B cell (primary cell): ENCODE measurements around the gene TLK1. TPM values are rescaled to one million over a fixed set of nuclear protein-coding genes. Genes with fewer than 3 reads are reported as not detected.

Experiments used
- ATAC-seq: fragments of 200-7000 bp; cut with Tn5 transposase; one replicate; pipeline ENCODE4 v1.10.0; 2021; ENCODE audit warnings: low read depth, mild to moderate bottlenecking, moderate number of reproducible peaks, moderate library complexity
- CTCF ChIA-PET: fragments of 350-600 bp; sonication (Branson Sonifier 250); formaldehyde crosslinking; loops from one replicate; lab custom pipeline; 2021; ENCODE audit warnings: antibody characterized with exemption, inconsistent platforms; lab: Charles Lee
- POLR2A ChIA-PET: fragments of 350-600 bp; sonication (Branson Sonifier 250); formaldehyde crosslinking; loops from one replicate; lab custom pipeline; 2021; ENCODE audit warnings: antibody characterized with exemption; lab: Charles Lee
- DNase-seq: peaks from one replicate; pipeline ENCODE4 v3.0.0; 2013
- H2AFZ ChIP-seq: 2 replicates; pipeline ENCODE4 v1.6.1; 2012; ENCODE audit warnings: mild to moderate bottlenecking, low read depth, low read length; ENCODE audit not compliant: insufficient read depth, poor library complexity, severe bottlenecking
- H3K27ac ChIP-seq, 2 donors: 1 replicate in 1 of 2; 2 replicates in 1 of 2; pipeline ENCODE4 v1.5.1; 2012 to 2013; ENCODE audit warnings: low read length in 2 of 2, mild to moderate bottlenecking in 2 of 2, moderate library complexity in 1 of 2
- H3K27me3 ChIP-seq, 4 experiments: fragments of 200-600 bp in 1 of 4; sonication (generic) in 1 of 4; replicated peaks in 1 of 4; 1 replicate in 2 of 4; 2 replicates in 2 of 4; pipeline versions ENCODE4 v1.6.1 to v1.7.0; 2013 to 2016; ENCODE audit warnings: low read length in 3 of 4, mild to moderate bottlenecking in 2 of 4, mixed read lengths in 1 of 4, moderate library complexity in 1 of 4; ENCODE audit not compliant: insufficient read depth in 4 of 4, control insufficient read depth in 3 of 4; ENCODE audit errors: control extremely low read depth in 1 of 4
- H3K36me3 ChIP-seq, 2 experiments: replicated peaks in 1 of 2; 1 replicate in 1 of 2; 2 replicates in 1 of 2; pipeline versions ENCODE4 v1.6.1 to v1.7.1; 2013; ENCODE audit warnings: low read length in 1 of 2; ENCODE audit not compliant: insufficient read depth in 2 of 2, control insufficient read depth in 1 of 2; ENCODE audit errors: control extremely low read depth in 1 of 2, extremely low read depth in 1 of 2
- H3K4me1 ChIP-seq, 2 donors: fragments of 200-600 bp in 1 of 2; sonication (generic) in 1 of 2; 1 replicate in 1 of 2; 2 replicates in 1 of 2; pipeline versions ENCODE4 v1.5.1 to v1.6.1; 2013 to 2017; ENCODE audit warnings: low read length in 2 of 2; ENCODE audit not compliant: control insufficient read depth in 2 of 2, insufficient read depth in 2 of 2
- H3K4me2 ChIP-seq: replicated peaks from 2 replicates; pipeline ENCODE3; 2012; ENCODE audit warnings: mild to moderate bottlenecking, low read depth, low read length; ENCODE audit not compliant: poor library complexity, severe bottlenecking
- H3K4me3 ChIP-seq, 5 experiments: fragments of 200-600 bp in 1 of 5; sonication (generic) in 1 of 5; 1 replicate in 3 of 5; 2 replicates in 2 of 5; pipeline versions ENCODE4 v1.5.1 to v1.7.0; 2011 to 2016; ENCODE audit warnings: low read length in 4 of 5, mild to moderate bottlenecking in 4 of 5, low read depth in 2 of 5, control low read depth in 1 of 5, moderate library complexity in 1 of 5; ENCODE audit not compliant: insufficient read depth in 1 of 5; ENCODE audit errors: control extremely low read depth in 1 of 5, extremely low read depth in 1 of 5
- H3K79me2 ChIP-seq: fragments of 200-600 bp; sonication (generic); one replicate; pipeline ENCODE4 v1.6.0; 2016; ENCODE audit warnings: low read length; ENCODE audit not compliant: control insufficient read depth, insufficient read depth
- H3K9ac ChIP-seq: fragments of 200-600 bp; sonication (generic); 2 replicates; pipeline ENCODE4 v1.6.1; 2017; ENCODE audit warnings: mild to moderate bottlenecking, low read length, moderate library complexity
- H3K9me3 ChIP-seq, 3 donors: one replicate each; pipeline versions ENCODE4 v1.6.1 to v1.7.1; 2013; ENCODE audit warnings: low read length in 2 of 3; ENCODE audit not compliant: control insufficient read depth in 2 of 3, insufficient read depth in 1 of 3; ENCODE audit errors: control extremely low read depth in 1 of 3
- H4K20me1 ChIP-seq: 2 replicates; pipeline ENCODE4 v1.6.0; 2012; ENCODE audit warnings: mild to moderate bottlenecking, low read length; ENCODE audit not compliant: insufficient read depth, control insufficient read depth, poor library complexity, severe bottlenecking
- H3K27ac Mint-ChIP-seq: one replicate; pipeline ENCODE4 v1.8.0; 2021; ENCODE audit warnings: mixed read lengths
- H3K27me3 Mint-ChIP-seq: one replicate; pipeline ENCODE4 v1.8.0; 2021; ENCODE audit warnings: mixed read lengths
- H3K4me1 Mint-ChIP-seq: one replicate; pipeline ENCODE4 v1.8.0; 2021; ENCODE audit warnings: mixed read lengths
- H3K4me3 Mint-ChIP-seq: one replicate; pipeline ENCODE4 v1.8.0; 2021; ENCODE audit warnings: mixed read lengths
- H3K9me3 Mint-ChIP-seq: one replicate; pipeline ENCODE4 v1.8.0; 2022; ENCODE audit warnings: mixed read lengths; ENCODE audit not compliant: insufficient read depth
- CTCF ChIP-seq: fragments of 200-600 bp; IDR thresholded peaks from one replicate; pipeline ENCODE4 v1.8.0; 2022; ENCODE audit warnings: antibody characterized with exemption, mild to moderate bottlenecking
- EZH2 ChIP-seq: IDR thresholded peaks from 2 replicates; pipeline ENCODE4 v1.6.1; 2012; ENCODE audit warnings: borderline replicate concordance, low read depth, mild to moderate bottlenecking, moderate library complexity, low read length; ENCODE audit not compliant: insufficient read depth, poor library complexity, severe bottlenecking
- WGBS: methylation state at CpG from one replicate; pipeline ENCODE4 v1.1.5; 2013; ENCODE audit warnings: missing lambda C conversion rate; ENCODE audit not compliant: insufficient coverage; 5-methylcytosine and 5-hydroxymethylcytosine counted together
- intact Hi-C: fragments of 100-400 bp; cut with micrococcal nuclease; formaldehyde crosslinking; loops from one replicate; pipeline ENCODE4 v1.10.0; 2022
- polyA plus RNA-seq: library from polyadenylated mRNA; depleted of rRNA; stranded (reverse); fragments of >200 nt; gene quantifications from 2 replicates; pipeline ENCODE4 v1.2.3, GENCODE V29; 2012
- total RNA-seq, 2 donors: library from RNA; stranded (reverse); fragments of 120-200 nt in 1 of 2; gene quantifications; 1 replicate in 1 of 2; 2 replicates in 1 of 2; pipeline versions ENCODE4 v1.2.3 to v1.2.4, GENCODE V29; 2013 to 2022

TLK1 gene
- total and polyA plus RNA-seq, 2 donors (not counting 1 experiment from before 2014, with no cell fraction given), result 13.8 to 186 TPM

- no peaks in the 10 kb centered on the region for H3K27me3 ChIP-seq
- H3K4me3 Mint-ChIP-seq, result no peak overlapping the region
- no CpG with 5 or more reads among the region's 1 CpG for WGBS
Observed at GRCh38 chr2:171167352-171167997, 6.8 kb upstream of the TLK1 start.

More at GRCh38 chr2:171167352-171167997, 6.8 kb upstream of the TLK1 start:
- Mint-ChIP-seq H3K4me1 (peaks cover 11% of the 10 kb centered on the region), H3K9me3 (no peaks in the 10 kb centered on the region), H3K27me3 (no peaks in the 10 kb centered on the region), H3K27ac (no peak overlapping the region)
- TF ChIP-seq CTCF (no peak), EZH2 (no peak)
- H3K4me2 ChIP-seq, result no peak overlapping the region
- ChIA-PET CTCF (interaction anchor here (1.2 kb wide), 1 partner anchor 80 kb away, joined by 3 read pairs; no protein-coding TSS in a partner anchor), POLR2A (no interaction called here)
- H3K4me1 ChIP-seq, result peaks cover 9 to 11% of the 10 kb centered on the region in 2 donors
- no peak overlapping the region for H2AFZ ChIP-seq
- H3K9me3 ChIP-seq, result no peaks in the 10 kb centered on the region
- no peaks in the 10 kb centered on the region for H3K36me3 ChIP-seq
- no peak overlapping the region for H3K9ac ChIP-seq
- H3K79me2 ChIP-seq, result peaks cover 2% of the 10 kb centered on the region
- H4K20me1 ChIP-seq, result no peaks in the 10 kb centered on the region
- intact Hi-C loops, result no loop called here
- DNase-seq (no peak), ATAC-seq (no peak)
- H3K4me3 ChIP-seq, result no peak overlapping the region
- no peak overlapping the region for H3K27ac ChIP-seq
